ENCODE measurements around the gene B2M.
"Not testable (repeated sequence)": the region's sequence is repeated elsewhere in the genome, so short reads cannot be mapped to it uniquely, and the experiment has no call there.

B2M gene

DNA sequence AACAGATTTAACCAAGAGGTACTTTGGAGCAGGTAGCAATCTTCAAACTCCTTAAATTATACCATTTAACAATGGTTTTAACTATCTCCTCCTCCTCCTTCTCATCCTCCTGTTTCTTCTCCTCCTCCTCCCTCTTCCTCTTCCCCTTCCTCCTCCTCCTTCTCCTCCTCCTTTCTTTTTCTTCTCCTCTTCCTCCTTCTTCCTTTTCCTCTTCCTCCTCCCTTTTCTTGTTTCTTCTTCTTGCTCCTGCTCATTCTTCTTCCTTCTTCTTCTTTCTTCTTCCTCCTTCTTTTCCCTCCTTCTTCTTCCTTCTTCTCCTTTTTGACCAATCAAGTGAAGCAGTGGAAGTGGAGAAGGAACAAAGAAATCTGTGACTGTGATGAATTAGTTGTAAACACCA is 14.3 kb upstream of the B2M start:
- in situ Hi-C loops (cut with MboI; ENCODE audit: low sequenced_read_pairs): no loop called here

DNA sequence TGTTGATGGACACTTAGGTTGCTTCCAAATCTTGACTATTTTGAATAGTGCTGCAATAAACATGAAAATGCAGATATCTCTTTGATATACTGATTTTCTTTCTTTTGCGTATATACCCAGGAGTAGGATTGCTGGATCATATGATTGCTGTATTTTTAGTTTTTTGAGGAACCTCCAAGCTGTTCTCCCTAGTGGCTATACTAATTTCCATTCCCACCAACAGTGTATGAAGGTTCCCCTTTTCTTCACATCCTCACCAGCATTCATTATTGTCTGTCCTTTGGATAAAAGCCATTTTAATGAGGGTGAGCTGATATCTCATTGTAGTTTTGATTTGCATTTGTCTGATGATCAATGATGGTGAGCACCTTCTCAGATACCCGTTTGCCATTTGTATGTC is 12.7 kb upstream of the B2M start:
- in situ Hi-C loops (cut with MboI; ENCODE audit: low sequenced_read_pairs): no loop called here

DNA sequence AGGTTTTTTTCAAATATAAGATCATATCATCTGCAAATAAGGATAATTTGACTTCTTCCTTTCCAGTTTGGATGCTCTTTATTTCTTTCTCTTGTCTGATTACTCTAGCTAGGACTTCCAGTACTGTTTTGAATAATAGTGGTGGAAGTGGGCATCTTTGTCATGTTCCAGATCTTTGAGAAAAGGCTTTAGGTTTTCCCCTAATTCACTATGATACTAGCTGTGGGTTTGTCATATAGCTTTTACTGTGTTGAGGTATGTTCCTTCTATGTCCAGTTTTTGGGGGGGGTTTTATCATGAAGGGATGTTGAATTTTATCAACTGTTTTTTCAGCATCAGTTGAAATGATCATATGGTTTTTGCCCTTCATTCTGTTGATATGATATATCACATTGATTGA is 10.6 kb upstream of the B2M start:
- in situ Hi-C loops (cut with MboI; ENCODE audit: low sequenced_read_pairs): not testable (repeated sequence)

DNA sequence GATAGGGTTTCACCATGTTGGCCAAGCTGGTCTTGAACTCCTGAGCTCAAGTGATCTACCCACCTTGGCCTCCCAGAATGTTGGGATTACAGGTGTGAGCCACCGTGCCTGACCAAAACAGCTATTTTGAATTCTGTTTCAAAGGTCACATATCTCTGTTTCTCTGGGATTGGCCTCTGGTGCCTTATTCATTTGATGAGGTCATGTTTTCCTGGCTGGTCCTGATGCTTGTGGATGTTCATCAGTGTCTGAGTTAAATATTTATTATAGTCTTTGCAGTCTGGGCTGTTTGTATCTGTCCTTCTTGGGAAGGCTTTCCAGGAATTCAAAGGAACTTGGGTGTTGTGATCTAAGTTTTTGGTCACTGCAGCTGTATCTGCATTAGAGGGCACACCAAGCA is 5.3 kb upstream of the B2M start:
- in situ Hi-C loops (cut with MboI; ENCODE audit: low sequenced_read_pairs): no loop called here

DNA sequence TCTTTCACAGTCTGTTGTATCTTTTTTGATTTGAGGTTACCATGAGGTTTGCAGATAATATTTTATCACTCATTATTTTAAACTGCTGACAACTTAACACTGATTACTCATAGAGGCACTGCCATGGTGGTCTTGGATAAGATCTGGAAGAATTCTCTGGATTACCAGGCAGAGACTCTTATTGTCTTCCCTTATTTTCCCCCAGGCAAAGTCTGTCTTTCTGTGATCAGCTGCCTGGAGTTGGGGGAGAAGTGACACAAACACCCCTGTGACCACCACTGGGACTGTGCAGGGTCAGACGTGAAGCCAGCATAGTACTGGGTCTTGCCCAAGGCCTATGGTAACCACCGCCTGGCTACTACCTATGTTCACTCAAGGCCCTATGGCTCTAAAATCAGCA is 4.9 kb upstream of the B2M start:
- in situ Hi-C loops (cut with MboI; ENCODE audit: low sequenced_read_pairs): no loop called here

DNA sequence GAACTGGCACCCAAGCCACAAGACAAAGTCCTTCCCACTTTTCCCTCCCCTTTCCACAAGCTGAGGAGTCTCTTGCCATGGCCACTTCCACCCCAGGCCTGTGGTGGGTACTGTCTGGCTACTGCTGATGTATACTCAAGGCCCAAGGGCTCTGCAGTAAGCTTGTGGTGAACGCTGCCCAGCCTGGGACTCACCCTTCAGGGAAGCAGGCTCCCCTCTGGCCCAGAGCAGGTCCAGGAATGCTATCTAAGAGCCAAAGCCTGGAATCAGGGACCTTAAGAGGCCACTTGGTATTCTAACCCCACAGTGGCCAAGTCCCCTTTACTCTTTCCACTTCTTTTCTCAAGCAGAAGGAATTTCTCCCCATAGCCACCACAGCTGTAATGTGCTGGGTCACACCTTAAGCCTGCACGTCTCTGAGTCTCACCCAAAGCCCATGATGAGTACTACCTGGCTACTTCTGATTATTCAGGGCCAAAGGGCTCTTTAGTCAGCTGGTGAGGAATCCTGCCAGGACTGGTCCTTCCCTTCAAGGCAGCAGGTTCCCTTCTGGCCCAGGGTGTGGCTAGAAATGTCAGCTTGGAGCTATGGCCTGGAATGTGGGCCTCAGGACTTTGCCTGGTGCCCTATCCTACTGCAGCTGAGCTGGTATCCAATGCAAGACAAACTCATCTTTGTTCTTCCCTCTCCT is 4.2 kb upstream of the B2M start:
- in situ Hi-C loops (cut with MboI; ENCODE audit: low sequenced_read_pairs): no loop called here

DNA sequence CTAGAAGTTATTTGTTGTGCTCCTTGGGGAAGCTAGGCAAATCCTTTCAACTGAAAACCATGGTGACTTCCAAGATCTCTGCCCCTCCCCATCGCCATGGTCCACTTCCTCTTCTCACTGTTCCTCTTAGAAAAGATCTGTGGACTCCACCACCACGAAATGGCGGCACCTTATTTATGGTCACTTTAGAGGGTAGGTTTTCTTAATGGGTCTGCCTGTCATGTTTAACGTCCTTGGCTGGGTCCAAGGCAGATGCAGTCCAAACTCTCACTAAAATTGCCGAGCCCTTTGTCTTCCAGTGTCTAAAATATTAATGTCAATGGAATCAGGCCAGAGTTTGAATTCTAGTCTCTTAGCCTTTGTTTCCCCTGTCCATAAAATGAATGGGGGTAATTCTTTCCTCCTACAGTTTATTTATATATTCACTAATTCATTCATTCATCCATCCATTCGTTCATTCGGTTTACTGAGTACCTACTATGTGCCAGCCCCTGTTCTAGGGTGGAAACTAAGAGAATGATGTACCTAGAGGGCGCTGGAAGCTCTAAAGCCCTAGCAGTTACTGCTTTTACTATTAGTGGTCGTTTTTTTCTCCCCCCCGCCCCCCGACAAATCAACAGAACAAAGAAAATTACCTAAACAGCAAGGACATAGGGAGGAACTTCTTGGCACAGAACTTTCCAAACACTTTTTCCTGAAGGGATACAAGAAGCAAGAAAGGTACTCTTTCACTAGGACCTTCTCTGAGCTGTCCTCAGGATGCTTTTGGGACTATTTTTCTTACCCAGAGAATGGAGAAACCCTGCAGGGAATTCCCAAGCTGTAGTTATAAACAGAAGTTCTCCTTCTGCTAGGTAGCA is 851 bp upstream of the B2M start:
- in situ Hi-C loops (cut with MboI; ENCODE audit: low sequenced_read_pairs): no loop called here

DNA sequence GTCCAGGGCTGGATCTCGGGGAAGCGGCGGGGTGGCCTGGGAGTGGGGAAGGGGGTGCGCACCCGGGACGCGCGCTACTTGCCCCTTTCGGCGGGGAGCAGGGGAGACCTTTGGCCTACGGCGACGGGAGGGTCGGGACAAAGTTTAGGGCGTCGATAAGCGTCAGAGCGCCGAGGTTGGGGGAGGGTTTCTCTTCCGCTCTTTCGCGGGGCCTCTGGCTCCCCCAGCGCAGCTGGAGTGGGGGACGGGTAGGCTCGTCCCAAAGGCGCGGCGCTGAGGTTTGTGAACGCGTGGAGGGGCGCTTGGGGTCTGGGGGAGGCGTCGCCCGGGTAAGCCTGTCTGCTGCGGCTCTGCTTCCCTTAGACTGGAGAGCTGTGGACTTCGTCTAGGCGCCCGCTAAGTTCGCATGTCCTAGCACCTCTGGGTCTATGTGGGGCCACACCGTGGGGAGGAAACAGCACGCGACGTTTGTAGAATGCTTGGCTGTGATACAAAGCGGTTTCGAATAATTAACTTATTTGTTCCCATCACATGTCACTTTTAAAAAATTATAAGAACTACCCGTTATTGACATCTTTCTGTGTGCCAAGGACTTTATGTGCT is 527 bp downstream of the B2M start:
- in situ Hi-C loops (cut with MboI; ENCODE audit: low sequenced_read_pairs): no loop called here

DNA sequence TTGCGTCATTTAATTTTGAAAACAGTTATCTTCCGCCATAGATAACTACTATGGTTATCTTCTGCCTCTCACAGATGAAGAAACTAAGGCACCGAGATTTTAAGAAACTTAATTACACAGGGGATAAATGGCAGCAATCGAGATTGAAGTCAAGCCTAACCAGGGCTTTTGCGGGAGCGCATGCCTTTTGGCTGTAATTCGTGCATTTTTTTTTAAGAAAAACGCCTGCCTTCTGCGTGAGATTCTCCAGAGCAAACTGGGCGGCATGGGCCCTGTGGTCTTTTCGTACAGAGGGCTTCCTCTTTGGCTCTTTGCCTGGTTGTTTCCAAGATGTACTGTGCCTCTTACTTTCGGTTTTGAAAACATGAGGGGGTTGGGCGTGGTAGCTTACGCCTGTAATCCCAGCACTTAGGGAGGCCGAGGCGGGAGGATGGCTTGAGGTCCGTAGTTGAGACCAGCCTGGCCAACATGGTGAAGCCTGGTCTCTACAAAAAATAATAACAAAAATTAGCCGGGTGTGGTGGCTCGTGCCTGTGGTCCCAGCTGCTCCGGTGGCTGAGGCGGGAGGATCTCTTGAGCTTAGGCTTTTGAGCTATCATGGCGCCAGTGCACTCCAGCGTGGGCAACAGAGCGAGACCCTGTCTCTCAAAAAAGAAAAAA is 1.2 kb downstream of the B2M start:
- in situ Hi-C loops (cut with MboI; ENCODE audit: low sequenced_read_pairs): no loop called here

DNA sequence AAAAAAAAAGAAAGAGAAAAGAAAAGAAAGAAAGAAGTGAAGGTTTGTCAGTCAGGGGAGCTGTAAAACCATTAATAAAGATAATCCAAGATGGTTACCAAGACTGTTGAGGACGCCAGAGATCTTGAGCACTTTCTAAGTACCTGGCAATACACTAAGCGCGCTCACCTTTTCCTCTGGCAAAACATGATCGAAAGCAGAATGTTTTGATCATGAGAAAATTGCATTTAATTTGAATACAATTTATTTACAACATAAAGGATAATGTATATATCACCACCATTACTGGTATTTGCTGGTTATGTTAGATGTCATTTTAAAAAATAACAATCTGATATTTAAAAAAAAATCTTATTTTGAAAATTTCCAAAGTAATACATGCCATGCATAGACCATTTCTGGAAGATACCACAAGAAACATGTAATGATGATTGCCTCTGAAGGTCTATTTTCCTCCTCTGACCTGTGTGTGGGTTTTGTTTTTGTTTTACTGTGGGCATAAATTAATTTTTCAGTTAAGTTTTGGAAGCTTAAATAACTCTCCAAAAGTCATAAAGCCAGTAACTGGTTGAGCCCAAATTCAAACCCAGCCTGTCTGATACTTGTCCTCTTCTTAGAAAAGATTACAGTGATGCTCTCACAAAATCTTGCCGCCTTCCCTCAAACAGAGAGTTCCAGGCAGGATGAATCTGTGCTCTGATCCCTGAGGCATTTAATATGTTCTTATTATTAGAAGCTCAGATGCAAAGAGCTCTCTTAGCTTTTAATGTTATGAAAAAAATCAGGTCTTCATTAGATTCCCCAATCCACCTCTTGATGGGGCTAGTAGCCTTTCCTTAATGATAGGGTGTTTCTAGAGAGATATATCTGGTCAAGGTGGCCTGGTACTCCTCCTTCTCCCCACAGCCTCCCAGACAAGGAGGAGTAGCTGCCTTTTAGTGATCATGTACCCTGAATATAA is 2.0 kb downstream of the B2M start:
- in situ Hi-C loops (cut with MboI; ENCODE audit: low sequenced_read_pairs): no loop called here

DNA sequence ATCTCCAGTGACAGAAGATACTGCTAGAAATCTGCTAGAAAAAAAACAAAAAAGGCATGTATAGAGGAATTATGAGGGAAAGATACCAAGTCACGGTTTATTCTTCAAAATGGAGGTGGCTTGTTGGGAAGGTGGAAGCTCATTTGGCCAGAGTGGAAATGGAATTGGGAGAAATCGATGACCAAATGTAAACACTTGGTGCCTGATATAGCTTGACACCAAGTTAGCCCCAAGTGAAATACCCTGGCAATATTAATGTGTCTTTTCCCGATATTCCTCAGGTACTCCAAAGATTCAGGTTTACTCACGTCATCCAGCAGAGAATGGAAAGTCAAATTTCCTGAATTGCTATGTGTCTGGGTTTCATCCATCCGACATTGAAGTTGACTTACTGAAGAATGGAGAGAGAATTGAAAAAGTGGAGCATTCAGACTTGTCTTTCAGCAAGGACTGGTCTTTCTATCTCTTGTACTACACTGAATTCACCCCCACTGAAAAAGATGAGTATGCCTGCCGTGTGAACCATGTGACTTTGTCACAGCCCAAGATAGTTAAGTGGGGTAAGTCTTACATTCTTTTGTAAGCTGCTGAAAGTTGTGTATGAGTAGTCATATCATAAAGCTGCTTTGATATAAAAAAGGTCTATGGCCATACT is 4.0 kb downstream of the B2M start:
- in situ Hi-C loops (cut with MboI; ENCODE audit: low sequenced_read_pairs): no loop called here

DNA sequence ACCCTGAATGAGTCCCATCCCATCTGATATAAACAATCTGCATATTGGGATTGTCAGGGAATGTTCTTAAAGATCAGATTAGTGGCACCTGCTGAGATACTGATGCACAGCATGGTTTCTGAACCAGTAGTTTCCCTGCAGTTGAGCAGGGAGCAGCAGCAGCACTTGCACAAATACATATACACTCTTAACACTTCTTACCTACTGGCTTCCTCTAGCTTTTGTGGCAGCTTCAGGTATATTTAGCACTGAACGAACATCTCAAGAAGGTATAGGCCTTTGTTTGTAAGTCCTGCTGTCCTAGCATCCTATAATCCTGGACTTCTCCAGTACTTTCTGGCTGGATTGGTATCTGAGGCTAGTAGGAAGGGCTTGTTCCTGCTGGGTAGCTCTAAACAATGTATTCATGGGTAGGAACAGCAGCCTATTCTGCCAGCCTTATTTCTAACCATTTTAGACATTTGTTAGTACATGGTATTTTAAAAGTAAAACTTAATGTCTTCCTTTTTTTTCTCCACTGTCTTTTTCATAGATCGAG is 4.5 kb downstream of the B2M start:
- in situ Hi-C loops (cut with MboI; ENCODE audit: low sequenced_read_pairs): no loop called here

DNA sequence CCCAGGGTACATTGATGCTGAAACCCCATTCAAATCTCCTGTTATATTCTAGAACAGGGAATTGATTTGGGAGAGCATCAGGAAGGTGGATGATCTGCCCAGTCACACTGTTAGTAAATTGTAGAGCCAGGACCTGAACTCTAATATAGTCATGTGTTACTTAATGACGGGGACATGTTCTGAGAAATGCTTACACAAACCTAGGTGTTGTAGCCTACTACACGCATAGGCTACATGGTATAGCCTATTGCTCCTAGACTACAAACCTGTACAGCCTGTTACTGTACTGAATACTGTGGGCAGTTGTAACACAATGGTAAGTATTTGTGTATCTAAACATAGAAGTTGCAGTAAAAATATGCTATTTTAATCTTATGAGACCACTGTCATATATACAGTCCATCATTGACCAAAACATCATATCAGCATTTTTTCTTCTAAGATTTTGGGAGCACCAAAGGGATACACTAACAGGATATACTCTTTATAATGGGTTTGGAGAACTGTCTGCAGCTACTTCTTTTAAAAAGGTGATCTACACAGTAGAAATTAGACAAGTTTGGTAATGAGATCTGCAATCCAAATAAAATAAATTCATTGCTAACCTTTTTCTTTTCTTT is 5.8 kb downstream of the B2M start:
- in situ Hi-C loops (cut with MboI; ENCODE audit: low sequenced_read_pairs): no loop called here

DNA sequence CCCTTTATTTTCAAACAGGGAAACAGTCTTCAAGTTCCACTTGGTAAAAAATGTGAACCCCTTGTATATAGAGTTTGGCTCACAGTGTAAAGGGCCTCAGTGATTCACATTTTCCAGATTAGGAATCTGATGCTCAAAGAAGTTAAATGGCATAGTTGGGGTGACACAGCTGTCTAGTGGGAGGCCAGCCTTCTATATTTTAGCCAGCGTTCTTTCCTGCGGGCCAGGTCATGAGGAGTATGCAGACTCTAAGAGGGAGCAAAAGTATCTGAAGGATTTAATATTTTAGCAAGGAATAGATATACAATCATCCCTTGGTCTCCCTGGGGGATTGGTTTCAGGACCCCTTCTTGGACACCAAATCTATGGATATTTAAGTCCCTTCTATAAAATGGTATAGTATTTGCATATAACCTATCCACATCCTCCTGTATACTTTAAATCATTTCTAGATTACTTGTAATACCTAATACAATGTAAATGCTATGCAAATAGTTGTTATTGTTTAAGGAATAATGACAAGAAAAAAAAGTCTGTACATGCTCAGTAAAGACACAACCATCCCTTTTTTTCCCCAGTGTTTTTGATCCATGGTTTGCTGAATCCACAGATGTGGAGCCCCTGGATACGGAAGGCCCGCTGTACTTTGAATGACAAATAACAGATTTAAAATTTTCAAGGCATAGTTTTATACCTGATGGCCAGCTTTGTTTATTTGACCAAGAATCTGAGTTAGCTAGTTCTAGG is 7.0 kb downstream of the B2M start:
- in situ Hi-C loops (cut with MboI; ENCODE audit: low sequenced_read_pairs): no loop called here

DNA sequence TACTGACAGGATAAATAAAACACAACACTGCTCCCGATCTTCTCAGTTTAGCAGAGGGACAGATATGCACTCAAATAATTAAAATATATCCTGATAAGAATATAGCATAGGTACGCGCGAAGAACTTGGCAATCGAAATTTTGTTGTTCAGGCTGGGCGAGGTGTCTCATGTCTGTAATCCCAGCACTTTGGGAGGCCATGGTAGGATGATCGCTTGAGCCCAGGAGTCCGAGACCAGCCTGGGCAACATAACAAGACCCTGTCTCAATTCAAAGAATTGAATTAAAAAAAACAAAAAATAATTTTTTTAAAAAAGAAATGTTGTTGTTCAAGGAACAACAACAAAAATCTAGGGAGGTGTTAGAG is 7.6 kb downstream of the B2M start:
- in situ Hi-C loops (cut with MboI; ENCODE audit: low sequenced_read_pairs): no loop called here

DNA sequence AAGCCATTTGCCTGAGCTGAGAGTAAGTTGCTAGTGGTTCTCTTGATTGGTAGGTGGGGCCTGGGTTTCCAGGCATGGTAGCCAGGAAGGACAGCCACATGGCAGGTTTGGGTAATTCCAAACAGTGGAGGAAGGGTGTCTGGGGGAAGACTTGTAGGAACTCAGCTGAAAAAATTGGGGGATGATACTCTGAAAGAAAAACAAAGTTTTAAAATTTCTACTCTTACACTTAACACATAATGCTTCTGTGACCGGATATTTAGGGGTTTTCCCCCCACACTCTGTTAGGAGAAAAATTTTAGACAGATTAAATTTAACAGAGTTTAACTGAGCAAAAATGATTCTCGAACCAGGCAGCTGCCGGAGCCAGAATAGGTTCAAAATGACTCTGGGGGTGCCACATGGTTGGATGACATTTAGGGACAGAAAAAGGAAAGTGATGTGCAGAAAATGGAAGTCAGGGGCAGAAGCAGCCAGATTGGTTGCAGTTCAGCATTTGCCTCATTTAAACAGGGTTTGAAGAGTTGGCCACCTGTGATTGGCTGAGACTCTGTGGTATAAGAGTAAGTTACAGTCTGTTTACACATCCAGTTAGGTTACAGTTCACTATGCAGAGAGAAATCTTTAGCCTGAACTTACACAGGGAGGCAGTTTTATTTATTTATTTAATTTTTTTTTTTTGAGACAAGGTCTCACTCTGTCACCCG is 8.1 kb downstream of the B2M start:
- in situ Hi-C loops (cut with MboI; ENCODE audit: low sequenced_read_pairs): no loop called here

DNA sequence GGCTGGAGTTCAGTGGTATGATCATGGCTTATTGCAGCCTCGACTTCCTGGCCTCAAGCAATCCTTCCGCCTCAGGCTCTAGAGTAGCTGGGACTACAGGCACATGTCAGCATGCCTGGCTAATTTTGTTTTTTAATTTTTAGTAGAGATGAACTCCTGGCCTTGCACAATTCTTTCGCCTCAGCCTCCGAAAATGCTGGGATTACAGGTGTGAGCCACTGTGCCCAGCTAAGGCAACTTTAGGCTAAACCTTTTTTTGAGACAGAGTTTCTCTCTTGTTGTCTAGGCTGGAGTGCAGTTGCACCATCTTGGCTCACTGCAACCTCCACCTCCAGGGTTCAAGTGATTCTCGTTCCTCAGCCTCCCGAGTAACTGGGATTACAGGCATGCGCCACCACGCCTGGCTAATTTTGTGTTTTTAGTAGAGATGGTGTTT is 8.7 kb downstream of the B2M start:
- in situ Hi-C loops (cut with MboI; ENCODE audit: low sequenced_read_pairs): not testable (repeated sequence)
